ENCODE measurements around the gene KCNK3.

DNA sequence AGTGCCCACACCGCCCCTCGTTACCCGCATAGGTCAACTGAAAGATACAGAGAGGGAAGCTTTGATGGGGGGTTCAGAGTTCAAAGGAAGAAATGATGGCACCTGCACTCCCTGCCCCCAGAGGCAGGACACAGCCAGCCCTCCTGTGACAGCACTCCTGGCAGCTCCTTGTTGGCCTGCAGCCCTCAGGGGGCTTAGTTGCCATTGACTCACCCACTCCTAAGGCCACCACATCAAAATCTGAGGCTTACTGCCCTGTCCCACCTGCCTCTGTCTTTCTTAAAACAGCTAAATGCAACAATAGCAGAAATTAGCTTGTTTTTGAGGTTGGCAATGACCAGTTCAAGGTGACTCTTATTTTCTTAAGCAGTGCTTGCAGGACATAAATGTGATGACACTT, 39.9 kb downstream of the KCNK3 start:
- TF ChIP-seq EZH2 (IDR thresholded peaks at IDR 0.05; ENCODE audit: borderline replicate concordance, control insufficient read depth, low read depth, low read length) (no peak), ETV6 (conservative IDR thresholded peaks at IDR 0.05 in 1 of 2, IDR thresholded peaks at IDR 0.05 in 1 of 2; ENCODE audit: borderline replicate concordance in 1 of 2, low read depth in 1 of 2) (no peak), ZBTB40 (IDR thresholded peaks at IDR 0.05; ENCODE audit: borderline replicate concordance) (no peak), SRF (IDR thresholded peaks at IDR 0.05; ENCODE audit: low read depth in 2 of 2, low read length in 2 of 2) (no peak)
- TF ChIP-seq, protein P1, sequence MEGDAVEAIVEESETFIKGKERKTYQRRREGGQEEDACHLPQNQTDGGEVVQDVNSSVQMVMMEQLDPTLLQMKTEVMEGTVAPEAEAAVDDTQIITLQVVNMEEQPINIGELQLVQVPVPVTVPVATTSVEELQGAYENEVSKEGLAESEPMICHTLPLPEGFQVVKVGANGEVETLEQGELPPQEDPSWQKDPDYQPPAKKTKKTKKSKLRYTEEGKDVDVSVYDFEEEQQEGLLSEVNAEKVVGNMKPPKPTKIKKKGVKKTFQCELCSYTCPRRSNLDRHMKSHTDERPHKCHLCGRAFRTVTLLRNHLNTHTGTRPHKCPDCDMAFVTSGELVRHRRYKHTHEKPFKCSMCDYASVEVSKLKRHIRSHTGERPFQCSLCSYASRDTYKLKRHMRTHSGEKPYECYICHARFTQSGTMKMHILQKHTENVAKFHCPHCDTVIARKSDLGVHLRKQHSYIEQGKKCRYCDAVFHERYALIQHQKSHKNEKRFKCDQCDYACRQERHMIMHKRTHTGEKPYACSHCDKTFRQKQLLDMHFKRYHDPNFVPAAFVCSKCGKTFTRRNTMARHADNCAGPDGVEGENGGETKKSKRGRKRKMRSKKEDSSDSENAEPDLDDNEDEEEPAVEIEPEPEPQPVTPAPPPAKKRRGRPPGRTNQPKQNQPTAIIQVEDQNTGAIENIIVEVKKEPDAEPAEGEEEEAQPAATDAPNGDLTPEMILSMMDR (IDR thresholded peaks at IDR 0.05 in 2 of 3, conservative IDR thresholded peaks at IDR 0.05 in 1 of 3; ENCODE audit: control insufficient read depth in 2 of 3, extremely low read depth in 1 of 3, insufficient read depth in 1 of 3, low read depth in 3 of 3, low read length in 3 of 3) = no peak
- TF ChIP-seq, protein P2, sequence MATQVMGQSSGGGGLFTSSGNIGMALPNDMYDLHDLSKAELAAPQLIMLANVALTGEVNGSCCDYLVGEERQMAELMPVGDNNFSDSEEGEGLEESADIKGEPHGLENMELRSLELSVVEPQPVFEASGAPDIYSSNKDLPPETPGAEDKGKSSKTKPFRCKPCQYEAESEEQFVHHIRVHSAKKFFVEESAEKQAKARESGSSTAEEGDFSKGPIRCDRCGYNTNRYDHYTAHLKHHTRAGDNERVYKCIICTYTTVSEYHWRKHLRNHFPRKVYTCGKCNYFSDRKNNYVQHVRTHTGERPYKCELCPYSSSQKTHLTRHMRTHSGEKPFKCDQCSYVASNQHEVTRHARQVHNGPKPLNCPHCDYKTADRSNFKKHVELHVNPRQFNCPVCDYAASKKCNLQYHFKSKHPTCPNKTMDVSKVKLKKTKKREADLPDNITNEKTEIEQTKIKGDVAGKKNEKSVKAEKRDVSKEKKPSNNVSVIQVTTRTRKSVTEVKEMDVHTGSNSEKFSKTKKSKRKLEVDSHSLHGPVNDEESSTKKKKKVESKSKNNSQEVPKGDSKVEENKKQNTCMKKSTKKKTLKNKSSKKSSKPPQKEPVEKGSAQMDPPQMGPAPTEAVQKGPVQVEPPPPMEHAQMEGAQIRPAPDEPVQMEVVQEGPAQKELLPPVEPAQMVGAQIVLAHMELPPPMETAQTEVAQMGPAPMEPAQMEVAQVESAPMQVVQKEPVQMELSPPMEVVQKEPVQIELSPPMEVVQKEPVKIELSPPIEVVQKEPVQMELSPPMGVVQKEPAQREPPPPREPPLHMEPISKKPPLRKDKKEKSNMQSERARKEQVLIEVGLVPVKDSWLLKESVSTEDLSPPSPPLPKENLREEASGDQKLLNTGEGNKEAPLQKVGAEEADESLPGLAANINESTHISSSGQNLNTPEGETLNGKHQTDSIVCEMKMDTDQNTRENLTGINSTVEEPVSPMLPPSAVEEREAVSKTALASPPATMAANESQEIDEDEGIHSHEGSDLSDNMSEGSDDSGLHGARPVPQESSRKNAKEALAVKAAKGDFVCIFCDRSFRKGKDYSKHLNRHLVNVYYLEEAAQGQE (IDR thresholded peaks at IDR 0.05; ENCODE audit: low read depth, low read length) = no peak
